HG02678 (cell line): ENCODE results near the gene PPDPF.
"Not testable (repeated sequence)": the region's sequence is repeated elsewhere in the genome, so short reads cannot be mapped to it uniquely, and the experiment has no call there.

Experiments used
- ATAC-seq: cut with Tn5 transposase; IDR thresholded peaks from one replicate; pipeline ENCODE4 v1.9.1; 2021; ENCODE audit warnings: mild to moderate bottlenecking, moderate library complexity; ENCODE audit not compliant: unreplicated experiment

PPDPF gene

GRCh38 chr20:63547725-63548480 lies 27.3 kb downstream of the PPDPF start, which contains the start of gene SRMS:
TSS of gene SRMS (minus strand) at chr20:63547749. CDS start at chr20:63547463, 286 bp downstream.
- ATAC-seq: no peak

GRCh38 chr20:63548542-63548941 lies 28.0 kb downstream of the PPDPF start:
- no peak for ATAC-seq

- ATAC-seq: no peak
Measured at GRCh38 chr20:63549019-63549418, 28.5 kb downstream of the PPDPF start.

GRCh38 chr20:63549679-63550282 lies 29.2 kb downstream of the PPDPF start:
- ATAC-seq: no peak

GRCh38 chr20:63551068-63551467 lies 30.5 kb downstream of the PPDPF start:
- ATAC-seq: no peak

- peak; percentile 29 for ATAC-seq
Measured at GRCh38 chr20:63552481-63553249, 32.1 kb downstream of the PPDPF start.

GRCh38 chr20:63553251-63553932 lies 32.8 kb downstream of the PPDPF start:
- ATAC-seq: peak; percentile 42

GRCh38 chr20:63553933-63554290 lies 33.3 kb downstream of the PPDPF start, which contains the start of gene FNDC11:
TSS of gene FNDC11 (plus strand) at chr20:63554159. CDS start at chr20:63555664, 1,505 bp downstream.
- ATAC-seq: peak; percentile 27

- no peak for ATAC-seq
Measured at GRCh38 chr20:63554361-63555278, 34.1 kb downstream of the PPDPF start.

- ATAC-seq: no peak
Measured at GRCh38 chr20:63555661-63556381, 35.3 kb downstream of the PPDPF start.

- no peak for ATAC-seq
Measured at GRCh38 chr20:63556873-63557478, 36.4 kb downstream of the PPDPF start.

GRCh38 chr20:63557481-63557891 lies 36.9 kb downstream of the PPDPF start:
- ATAC-seq: no peak

GRCh38 chr20:63558804-63559484 lies 38.4 kb downstream of the PPDPF start:
- ATAC-seq: no peak

- ATAC-seq: not testable (repeated sequence)
Measured at GRCh38 chr20:63559485-63560332, 39.1 kb downstream of the PPDPF start.

- ATAC-seq: no peak
Measured at GRCh38 chr20:63560333-63560805, 39.8 kb downstream of the PPDPF start.

- no peak for ATAC-seq
Measured at GRCh38 chr20:63560856-63561609, 40.5 kb downstream of the PPDPF start.
